AG09319 (cell line): Measurements from ENCODE around the gene ABHD2.

Source experiments
- DNase-seq: peaks from one replicate; pipeline ENCODE4 v3.0.0-alpha.2; 2010; ENCODE audit warnings: low read depth; ENCODE audit errors: extremely low read depth
- CTCF ChIP-seq: IDR thresholded peaks from 2 replicates; pipeline ENCODE4 v1.5.1; 2011; ENCODE audit warnings: low read depth, mild to moderate bottlenecking, inconsistent platforms, low read length, moderate library complexity

ABHD2 gene

DNA sequence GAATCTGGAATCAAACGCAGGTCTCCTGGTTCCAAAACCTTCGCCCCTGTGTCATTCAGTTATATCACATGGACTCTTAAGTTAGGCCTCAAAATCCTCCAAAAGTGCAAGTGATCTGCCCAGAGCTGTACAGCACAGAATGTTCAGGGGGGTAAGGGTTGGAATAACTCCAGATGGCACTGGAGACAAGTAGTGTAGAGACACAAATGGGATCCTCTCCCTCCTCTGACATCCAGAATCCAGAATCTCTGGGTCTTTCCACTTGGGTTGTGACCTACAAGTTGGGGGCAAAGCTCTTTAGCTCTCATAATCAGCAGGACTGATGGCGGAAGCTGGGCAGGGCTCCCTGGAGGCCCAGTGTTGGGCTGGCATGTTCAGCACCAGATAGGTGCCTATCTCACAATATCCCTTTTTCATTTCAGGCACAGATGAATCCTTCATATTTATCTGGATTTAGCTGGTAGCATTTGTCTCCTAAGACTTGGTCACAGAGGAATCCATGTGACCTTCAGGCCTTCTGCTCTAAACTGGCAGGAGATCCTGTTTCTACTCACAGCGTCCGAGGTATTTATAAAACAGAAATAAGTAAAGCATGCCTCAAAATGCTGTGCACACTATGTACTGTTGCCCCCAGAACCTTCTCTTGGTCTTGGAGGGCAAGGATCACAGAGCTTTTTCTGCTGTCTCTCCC lies 15.4 kb downstream of the ABHD2 start:
- no peak for DNase-seq

GRCh38 chr15:89104172-89104564 lies 15.9 kb downstream of the ABHD2 start:
- DNase-seq, result no peak
- TF ChIP-seq CTCF, result no peak

More for the DNA sequence above, 15.4 kb downstream of the ABHD2 start:
- no peak for TF ChIP-seq CTCF

GRCh38 chr15:89105147-89105546 lies 16.9 kb downstream of the ABHD2 start:
- DNase-seq, result peak; percentile 83
- TF ChIP-seq CTCF, result no peak

DNA sequence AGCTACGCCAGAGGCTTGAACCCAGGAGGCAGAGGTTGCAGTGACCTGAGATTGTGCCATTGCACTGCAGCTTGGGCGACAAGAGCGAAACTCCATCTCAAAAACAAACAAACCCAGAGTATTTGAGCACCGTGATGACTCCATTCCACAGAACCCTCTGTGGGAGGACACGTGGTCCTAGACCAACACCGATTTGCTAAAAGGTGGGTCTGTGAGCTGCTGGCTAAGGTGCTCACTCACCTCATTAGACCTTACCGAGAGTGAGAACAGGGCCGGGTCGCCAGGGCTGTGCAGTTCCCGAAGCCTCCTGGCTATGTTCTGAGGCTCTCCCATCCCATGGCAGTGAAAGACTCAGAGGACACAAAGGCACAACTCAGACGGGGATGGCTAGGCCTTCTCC lies 17.9 kb downstream of the ABHD2 start:
- TF ChIP-seq CTCF, result no peak
- DNase-seq, result no peak

DNA sequence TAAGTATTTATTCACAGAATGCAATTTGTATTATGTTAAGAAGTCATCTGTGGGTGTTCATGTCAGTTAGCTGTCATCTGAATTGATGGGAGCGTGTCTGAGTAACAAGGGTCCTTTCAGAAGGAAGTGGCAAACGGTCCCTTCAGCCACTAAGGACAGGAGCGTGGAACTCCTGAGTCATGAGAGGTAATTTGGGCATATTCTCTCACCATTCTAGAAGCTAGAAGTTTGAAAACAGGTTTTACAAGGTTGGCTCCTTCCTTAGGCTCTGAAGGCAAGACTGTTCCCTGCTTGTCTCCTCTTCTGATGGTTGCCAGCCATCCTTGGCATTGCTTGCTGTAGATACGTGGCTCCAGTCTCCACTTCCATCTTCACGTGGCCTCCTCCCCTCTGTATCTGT lies 19.7 kb downstream of the ABHD2 start:
- no peak for DNase-seq
- TF ChIP-seq CTCF, result no peak

GRCh38 chr15:89108835-89109234 lies 20.6 kb downstream of the ABHD2 start:
- no peak for TF ChIP-seq CTCF
- no peak for DNase-seq

DNA sequence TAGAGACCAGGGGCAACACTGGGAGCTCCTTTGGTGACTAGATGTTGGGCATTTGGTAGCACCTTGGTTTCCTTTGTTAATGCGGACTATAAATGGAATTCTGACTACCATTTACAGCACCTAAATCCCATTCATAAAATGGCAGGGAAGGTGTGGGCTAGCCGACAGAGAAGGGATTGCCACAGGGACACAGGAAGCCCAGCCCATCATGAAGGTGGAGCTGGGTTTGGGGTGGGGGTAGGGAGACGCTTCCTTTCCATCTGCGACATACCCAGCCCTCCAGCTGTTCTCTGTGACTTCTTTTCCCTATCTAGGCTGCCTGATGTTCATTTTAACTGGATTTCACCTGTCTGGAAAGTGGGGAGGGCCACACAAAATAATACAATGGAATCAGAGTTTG lies 21.0 kb downstream of the ABHD2 start:
- no peak for DNase-seq
- TF ChIP-seq CTCF, result no peak
